PC-3 (cell line): ENCODE results near the gene EDNRA.

ENCODE experiments used
- CTCF ChIP-seq: fragments of 300-600 bp; sonication (generic); conservative IDR thresholded peaks from 2 replicates; pipeline ENCODE4 v1.5.1; 2017; ENCODE audit warnings: antibody characterized with exemption, low read depth, mild to moderate bottlenecking, low read length
- EZH2phosphoT487 ChIP-seq: fragments of 300-600 bp; sonication (generic); IDR thresholded peaks from 2 replicates; pipeline ENCODE4 v1.6.1; 2018; ENCODE audit warnings: mild to moderate bottlenecking, antibody characterized with exemption, low read length, borderline replicate concordance

GRCh38 chr4:147526272-147526654, 45.4 kb downstream of the EDNRA start:
- TF ChIP-seq CTCF: peak; percentile 27; the same call in 1 of the 2 replicates
- TF ChIP-seq EZH2phosphoT487: no peak
